ENCODE results near the gene AKAP13.
"Not testable (repeated sequence)": the region's sequence is repeated elsewhere in the genome, so short reads cannot be mapped to it uniquely, and the experiment has no call there.

The AKAP13 gene

GRCh38 chr15:85504749-85505676 is 124.6 kb downstream of the AKAP13 start:
- DNase-seq = peak; percentile 56

GRCh38 chr15:85507114-85507513 is 126.7 kb downstream of the AKAP13 start:
- DNase-seq = no peak

GRCh38 chr15:85509973-85510372 is 129.6 kb downstream of the AKAP13 start:
- no peak for DNase-seq

GRCh38 chr15:85514413-85514812 is 134.0 kb downstream of the AKAP13 start:
- DNase-seq = no peak

GRCh38 chr15:85515212-85515611 is 134.8 kb downstream of the AKAP13 start:
- DNase-seq = no peak

GRCh38 chr15:85517086-85517485 is 136.7 kb downstream of the AKAP13 start:
- DNase-seq = no peak

GRCh38 chr15:85518979-85519761 is 138.8 kb downstream of the AKAP13 start:
- DNase-seq = no peak

GRCh38 chr15:85520650-85521049 is 140.2 kb downstream of the AKAP13 start:
- DNase-seq = no peak

- DNase-seq = no peak
These were observed 143.1 kb downstream of the AKAP13 start for GRCh38 chr15:85523530-85523929.

- no peak for DNase-seq
These were observed 145.4 kb downstream of the AKAP13 start for GRCh38 chr15:85525755-85526154.

GRCh38 chr15:85527895-85528294 is 147.5 kb downstream of the AKAP13 start:
- DNase-seq = no peak

GRCh38 chr15:85530079-85530478 is 149.7 kb downstream of the AKAP13 start:
- no peak for DNase-seq

- no peak for DNase-seq
These were observed 150.7 kb downstream of the AKAP13 start for GRCh38 chr15:85531083-85531482.

- no peak for DNase-seq
These were observed 152.3 kb downstream of the AKAP13 start for GRCh38 chr15:85532689-85533088.

- no peak for DNase-seq
These were observed 153.6 kb downstream of the AKAP13 start for GRCh38 chr15:85534031-85534430.

- DNase-seq = not testable (repeated sequence)
These were observed 155.3 kb downstream of the AKAP13 start for GRCh38 chr15:85535533-85536330.

GRCh38 chr15:85536341-85536740 is 155.9 kb downstream of the AKAP13 start:
- DNase-seq = no peak

GRCh38 chr15:85539491-85539890 is 159.1 kb downstream of the AKAP13 start:
- no peak for DNase-seq

GRCh38 chr15:85540085-85540797 is 159.8 kb downstream of the AKAP13 start:
- DNase-seq = no peak

- DNase-seq = no peak
These were observed 161.3 kb downstream of the AKAP13 start for GRCh38 chr15:85541744-85542143.

GRCh38 chr15:85542488-85542887 is 162.1 kb downstream of the AKAP13 start:
- DNase-seq = no peak

- no peak for DNase-seq
These were observed 162.5 kb downstream of the AKAP13 start for GRCh38 chr15:85542895-85543331.

Measured in stimulated activated CD8-positive, alpha-beta memory T cell treated with anti-CD3 and anti-CD28 coated beads, Interleukin-4, amount 100 ng/mL, for 48 hours (primary cell).